Measurements from ENCODE around the gene DISC1.
"Not testable (repeated sequence)": the region's sequence is repeated elsewhere in the genome, so short reads cannot be mapped to it uniquely, and the experiment has no call there.

The DISC1 gene

GRCh38 chr1:231705806-231706760 lies 79.5 kb downstream of the DISC1 start:
- DNase-seq = no peak

GRCh38 chr1:231706934-231707333 lies 80.3 kb downstream of the DISC1 start:
- DNase-seq = no peak

GRCh38 chr1:231707407-231707806 lies 80.8 kb downstream of the DISC1 start:
- no peak for DNase-seq

- no peak for DNase-seq
These were observed 81.8 kb downstream of the DISC1 start for GRCh38 chr1:231708394-231708793.

- no peak for DNase-seq
These were observed 87.8 kb downstream of the DISC1 start for GRCh38 chr1:231714440-231714839.

- no peak for DNase-seq
These were observed 89.5 kb downstream of the DISC1 start for GRCh38 chr1:231715816-231716722.

- DNase-seq = no peak
These were observed 90.3 kb downstream of the DISC1 start for GRCh38 chr1:231716879-231717278.

GRCh38 chr1:231719485-231720183 lies 93.0 kb downstream of the DISC1 start:
- no peak for DNase-seq

- DNase-seq = no peak
These were observed 94.2 kb downstream of the DISC1 start for GRCh38 chr1:231720652-231721325.

- no peak for DNase-seq
These were observed 94.8 kb downstream of the DISC1 start for GRCh38 chr1:231721436-231721835.

GRCh38 chr1:231722356-231722755 lies 95.8 kb downstream of the DISC1 start:
- no peak for DNase-seq

- DNase-seq = no peak
These were observed 96.6 kb downstream of the DISC1 start for GRCh38 chr1:231723146-231723545.

- DNase-seq = no peak
These were observed 97.5 kb downstream of the DISC1 start for GRCh38 chr1:231724041-231724440.

GRCh38 chr1:231724876-231725647 lies 98.5 kb downstream of the DISC1 start:
- DNase-seq = no peak

- DNase-seq = no peak
These were observed 100.6 kb downstream of the DISC1 start for GRCh38 chr1:231727171-231727570.

GRCh38 chr1:231728987-231729386 lies 102.4 kb downstream of the DISC1 start:
- DNase-seq = not testable (repeated sequence)

GRCh38 chr1:231729544-231729943 lies 103.0 kb downstream of the DISC1 start:
- no peak for DNase-seq

GRCh38 chr1:231731268-231731667 lies 104.7 kb downstream of the DISC1 start:
- DNase-seq = no peak

- no peak for DNase-seq
These were observed 106.5 kb downstream of the DISC1 start for GRCh38 chr1:231733063-231733462.

- no peak for DNase-seq
These were observed 107.1 kb downstream of the DISC1 start for GRCh38 chr1:231733672-231734071.

- DNase-seq = no peak
These were observed 107.8 kb downstream of the DISC1 start for GRCh38 chr1:231734417-231734816.

- no peak for DNase-seq
These were observed 108.8 kb downstream of the DISC1 start for GRCh38 chr1:231735411-231735810.
